Kidney (tissue), 14 donors: ENCODE data around the gene RPTOR. TPM values are rescaled to one million over a fixed set of nuclear protein-coding genes. Genes with fewer than 3 reads are reported as not detected.
A peak's percentile ranks its signal among the peaks of the same experiment; 100 is the strongest.

ENCODE experiments used
- DNase-seq, 5 donors: peaks; one replicate each; pipeline ENCODE4 v3.0.0-alpha.2; 2013 to 2020
- FAIRE-seq: peaks from 2 replicates; lab custom pipeline; 2012; peaks lifted over from hg19 to GRCh38; lab: Jason Lieb, UNC
- H3K27ac ChIP-seq, 2 donors: one replicate each; pipeline ENCODE4 v1.7.0; 2013; ENCODE audit warnings: low read depth in 2 of 2, low read length in 2 of 2, inconsistent platforms in 1 of 2
- H3K27me3 ChIP-seq: one replicate; pipeline ENCODE4 v1.7.1; 2013; ENCODE audit warnings: low read length, inconsistent platforms; ENCODE audit not compliant: control insufficient read depth, insufficient read depth
- H3K36me3 ChIP-seq, 3 donors: one replicate each; pipeline versions ENCODE4 v1.7.0 to v1.7.1; 2013; ENCODE audit warnings: low read length in 3 of 3, control low read depth in 1 of 3, inconsistent platforms in 1 of 3; ENCODE audit not compliant: insufficient read depth in 3 of 3, control insufficient read depth in 2 of 3
- H3K4me1 ChIP-seq, 3 donors: one replicate each; pipeline versions ENCODE4 v1.7.0 to v1.7.1; 2013; ENCODE audit warnings: low read length in 3 of 3, inconsistent platforms in 1 of 3, low read depth in 1 of 3; ENCODE audit not compliant: control insufficient read depth in 2 of 3, insufficient read depth in 2 of 3
- H3K4me3 ChIP-seq, 3 donors: one replicate each; pipeline versions ENCODE4 v1.7.0 to v1.8.1; 2013; ENCODE audit warnings: low read length in 3 of 3, control low read depth in 1 of 3, inconsistent platforms in 1 of 3
- H3K9ac ChIP-seq, 3 donors: one replicate each; pipeline versions ENCODE4 v1.7.0 to v1.7.1; 2013; ENCODE audit warnings: low read length in 3 of 3, control low read depth in 1 of 3, inconsistent platforms in 1 of 3
- H3K9me3 ChIP-seq, 3 donors: one replicate each; pipeline versions ENCODE4 v1.7.0 to v1.7.1; 2013; ENCODE audit warnings: low read length in 3 of 3, control low read depth in 1 of 3, inconsistent platforms in 1 of 3; ENCODE audit not compliant: control insufficient read depth in 2 of 3, insufficient read depth in 1 of 3
- intact Hi-C: fragments of 100-400 bp; cut with DNase I; formaldehyde crosslinking; loops from one replicate; pipeline ENCODE4 v1.11.1; 2022
- polyA plus RNA-seq: library from polyadenylated mRNA; stranded (reverse); fragments of 350-450 nt; fragmentation: Illumina TruSeq; extraction: RNeasy Lipid Tissue Mini Kit (QIAGEN cat#74804); gene quantifications from one replicate; pipeline ENCODE4 v1.2.3, GENCODE V29; 2014; ENCODE audit warnings: low read depth, low replicate concordance; ENCODE audit not compliant: insufficient read depth
- total RNA-seq: library from RNA; stranded (reverse); fragmentation: NEBNext Ultra II Directional; extraction: Animal tissue kit (Norgen Biotek cat#: 25700); gene quantifications from one replicate; pipeline ENCODE4 v1.2.1, GENCODE V29; 2021
- TF ChIP-seq, protein P1 (sequence below): IDR thresholded peaks from 3 replicates; pipeline ENCODE4 v1.5.1; 2012; ENCODE audit warnings: mild to moderate bottlenecking, moderate library complexity, borderline replicate concordance; ENCODE audit not compliant: insufficient read depth; ENCODE audit errors: extremely low read depth
- donor health status: control.
- donor health status: control.
- donor health status: control.
- donor health status: control.
- donor health status: control.
- donor health status: DM: yes; HTN: yes; CAD: no.
- donor health status: Normal renal cell carcinoma (clear cell type).

Gene RPTOR
- total and polyA plus RNA-seq, 2 donors from 2014 or later = 5.5 to 37.6 TPM

DNA sequence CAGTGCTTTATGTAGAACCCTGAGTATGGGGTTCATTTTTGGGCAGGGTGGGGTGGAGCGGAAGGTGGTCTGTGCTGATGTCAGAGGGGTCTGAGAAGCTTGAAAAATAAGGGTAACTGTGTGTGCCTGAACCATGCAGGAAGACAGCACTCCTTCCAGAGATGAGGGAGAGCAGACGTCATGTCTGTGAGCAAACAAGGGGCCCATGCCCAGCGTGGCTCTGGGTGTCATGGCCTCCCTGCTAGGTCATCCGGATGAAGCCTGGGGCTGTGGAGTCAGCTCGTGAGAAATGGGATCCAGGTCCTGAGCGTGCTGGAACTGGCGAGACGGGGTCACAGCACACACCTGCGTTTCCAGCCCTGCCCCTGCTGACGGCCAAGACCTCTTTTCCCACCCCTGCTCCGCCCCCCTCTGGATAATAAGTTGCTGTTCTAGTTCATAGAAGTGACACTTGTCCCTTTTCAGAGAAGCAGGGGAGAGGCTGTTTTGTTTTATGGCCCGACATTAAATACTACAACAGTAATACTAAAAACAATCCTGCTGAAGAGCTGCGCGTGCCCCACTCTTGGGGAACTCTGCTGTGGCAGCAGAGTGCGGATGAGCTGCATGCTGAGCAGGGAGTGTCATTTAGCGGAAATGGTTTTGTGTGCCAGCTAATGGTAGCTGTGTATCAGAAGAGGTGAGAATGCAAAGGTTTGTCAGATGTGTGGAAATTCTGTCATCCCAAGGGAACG is 92.6 kb downstream of the RPTOR start:
- Histone ChIP-seq H3K27ac (no peak overlapping the region), H3K27me3 (no peaks in the 10 kb centered on the region), H3K36me3 (peaks cover 0 to 7% (median 0%) of the 10 kb centered on the region in 3 donors), H3K9ac (no peak overlapping the region), H3K9me3 (peaks cover 0 to 5% (median 0%) of the 10 kb centered on the region in 3 donors), H3K4me3 (no peak overlapping the region), H3K4me1 (no peaks in the 10 kb centered on the region)
- no peak for FAIRE-seq
- intact Hi-C loops = no loop called here
- TF ChIP-seq, protein P1, sequence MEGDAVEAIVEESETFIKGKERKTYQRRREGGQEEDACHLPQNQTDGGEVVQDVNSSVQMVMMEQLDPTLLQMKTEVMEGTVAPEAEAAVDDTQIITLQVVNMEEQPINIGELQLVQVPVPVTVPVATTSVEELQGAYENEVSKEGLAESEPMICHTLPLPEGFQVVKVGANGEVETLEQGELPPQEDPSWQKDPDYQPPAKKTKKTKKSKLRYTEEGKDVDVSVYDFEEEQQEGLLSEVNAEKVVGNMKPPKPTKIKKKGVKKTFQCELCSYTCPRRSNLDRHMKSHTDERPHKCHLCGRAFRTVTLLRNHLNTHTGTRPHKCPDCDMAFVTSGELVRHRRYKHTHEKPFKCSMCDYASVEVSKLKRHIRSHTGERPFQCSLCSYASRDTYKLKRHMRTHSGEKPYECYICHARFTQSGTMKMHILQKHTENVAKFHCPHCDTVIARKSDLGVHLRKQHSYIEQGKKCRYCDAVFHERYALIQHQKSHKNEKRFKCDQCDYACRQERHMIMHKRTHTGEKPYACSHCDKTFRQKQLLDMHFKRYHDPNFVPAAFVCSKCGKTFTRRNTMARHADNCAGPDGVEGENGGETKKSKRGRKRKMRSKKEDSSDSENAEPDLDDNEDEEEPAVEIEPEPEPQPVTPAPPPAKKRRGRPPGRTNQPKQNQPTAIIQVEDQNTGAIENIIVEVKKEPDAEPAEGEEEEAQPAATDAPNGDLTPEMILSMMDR = no peak
- peak in 4 of 5 donors; percentile 48 to 62 (median 52) for DNase-seq

DNA sequence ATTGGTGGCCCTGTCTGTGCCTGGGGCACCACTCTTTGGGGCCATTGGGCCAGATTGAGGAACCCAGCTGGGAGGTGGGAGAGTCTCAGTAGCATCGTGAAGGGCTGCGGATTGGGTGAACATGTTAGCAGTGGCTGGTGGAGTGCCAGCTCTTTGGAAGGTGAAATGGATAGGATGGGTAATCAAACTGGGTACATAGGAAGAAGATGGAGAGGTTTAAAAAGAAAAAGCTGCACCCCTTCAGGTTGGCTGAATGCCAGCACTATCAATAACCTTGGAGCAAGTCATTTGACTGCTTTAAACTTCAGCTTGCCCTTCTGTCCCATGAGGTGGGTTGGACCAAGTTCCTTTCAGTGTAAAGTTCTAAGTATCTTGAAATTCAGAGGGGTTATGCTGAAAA is 95.0 kb downstream of the RPTOR start:
- DNase-seq (no peak), FAIRE-seq (no peak)
- no peaks in the 10 kb centered on the region for H3K4me1 ChIP-seq
- peaks cover 0 to under 1% (median 0%) of the 10 kb centered on the region in 3 donors for H3K36me3 ChIP-seq
- no peak overlapping the region for H3K27ac ChIP-seq
- no peak overlapping the region for H3K9ac ChIP-seq
- no peaks in the 10 kb centered on the region for H3K27me3 ChIP-seq
- H3K4me3 ChIP-seq = no peak overlapping the region
- TF ChIP-seq, protein P1 = no peak
- intact Hi-C loops = no loop called here
- H3K9me3 ChIP-seq = no peaks in the 10 kb centered on the region

DNA sequence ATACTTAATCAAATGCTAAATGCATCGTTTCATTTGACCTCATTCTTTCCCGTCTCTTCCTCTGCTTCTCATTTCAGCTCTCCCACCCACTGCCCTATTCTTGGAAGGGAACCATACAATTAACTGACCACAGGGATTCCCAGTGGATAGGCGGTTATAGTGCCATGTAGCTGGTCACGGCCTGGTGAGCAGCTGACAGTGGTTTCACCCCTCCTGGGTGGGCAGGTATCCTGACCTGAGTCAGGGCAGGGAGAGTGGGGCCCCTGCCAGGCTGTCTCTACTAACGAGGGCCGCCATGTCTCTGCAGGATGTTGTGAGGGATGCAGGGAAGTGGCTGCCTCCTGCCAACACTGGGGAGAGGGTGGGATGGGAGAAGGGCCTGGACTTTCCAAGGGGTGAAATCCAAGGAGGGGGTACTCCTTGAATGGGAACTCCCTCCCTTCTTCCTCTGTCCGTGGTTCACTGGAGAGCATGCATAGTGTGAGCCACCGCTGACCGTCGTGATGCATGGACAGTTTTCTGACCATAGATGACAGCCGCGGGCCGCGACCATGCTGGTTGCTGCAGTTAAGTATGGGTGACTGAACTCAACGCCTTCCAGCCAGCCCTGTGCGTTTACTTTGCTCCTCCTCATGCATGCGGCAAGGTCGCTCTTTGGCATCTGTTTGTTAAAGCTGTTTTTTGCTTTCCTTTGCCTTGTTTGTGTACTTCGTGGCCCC is 95.9 kb downstream of the RPTOR start:
- intact Hi-C loops = no loop called here
- FAIRE-seq = no peak
- Histone ChIP-seq H3K4me3 (no peak overlapping the region), H3K27ac (no peak overlapping the region), H3K9me3 (no peaks in the 10 kb centered on the region), H3K36me3 (no peaks in the 10 kb centered on the region), H3K4me1 (no peaks in the 10 kb centered on the region), H3K9ac (no peak overlapping the region), H3K27me3 (no peaks in the 10 kb centered on the region)
- peak in 3 of 5 donors; percentile 50 to 59 (median 53) for DNase-seq
- TF ChIP-seq, protein P1 = no peak
